HepG2 (cell line): ENCODE results near the gene COMP. TPM values are rescaled to one million over a fixed set of nuclear protein-coding genes. Genes with fewer than 3 reads are reported as not detected.

Experiments
- CREB1 ChIP-seq, 2 experiments: fragments of 450-650 bp in 1 of 2; IDR thresholded peaks; 2 replicates each; pipeline ENCODE4 v1.6.1; 2016 to 2017; ENCODE audit warnings: control low read depth in 1 of 2, mild to moderate bottlenecking in 1 of 2, missing compliant biosample characterization in 1 of 2, missing genetic modification characterization in 1 of 2
- FOSL1 ChIP-seq: sonication (generic); formaldehyde crosslinking; IDR thresholded peaks from 2 replicates; pipeline ENCODE4 v1.9.0; 2021; ENCODE audit warnings: missing genetic modification reagents, borderline replicate concordance
- FOXC1 ChIP-seq: sonication (generic); formaldehyde crosslinking; IDR thresholded peaks from 2 replicates; pipeline ENCODE4 v1.8.0; 2022; ENCODE audit warnings: mild to moderate bottlenecking, missing genetic modification reagents, borderline replicate concordance
- GATAD1 ChIP-seq: IDR thresholded peaks from 2 replicates; pipeline ENCODE4 v1.6.1; 2016; ENCODE audit warnings: missing genetic modification reagents, missing compliant biosample characterization
- NFYC ChIP-seq: IDR thresholded peaks from 2 replicates; pipeline ENCODE4 v1.6.1; 2016; ENCODE audit warnings: missing genetic modification reagents, missing compliant biosample characterization
- POLR2AphosphoS2 ChIP-seq: IDR thresholded peaks from 2 replicates; pipeline ENCODE4 v1.6.1; 2011; ENCODE audit warnings: low read depth, low read length, improper control_type of control experiment
- RARA ChIP-seq: IDR thresholded peaks from 2 replicates; pipeline ENCODE4 v1.6.1; 2016; ENCODE audit warnings: missing genetic modification reagents, missing compliant biosample characterization
- RXRB ChIP-seq: IDR thresholded peaks from 2 replicates; pipeline ENCODE4 v1.6.1; 2016; ENCODE audit warnings: borderline replicate concordance, missing genetic modification reagents, missing compliant biosample characterization
- ZNF282 ChIP-seq: fragments of 450-650 bp; IDR thresholded peaks from 2 replicates; pipeline ENCODE4 v1.6.1; 2018; ENCODE audit not compliant: partially characterized antibody
- ZNF616 ChIP-seq: sonication (generic); formaldehyde crosslinking; IDR thresholded peaks from 2 replicates; pipeline ENCODE4 v1.5.0; 2020; ENCODE audit warnings: low read depth, mild to moderate bottlenecking, missing genetic modification reagents
- ZNF746 ChIP-seq: sonication (generic); formaldehyde crosslinking; IDR thresholded peaks from 2 replicates; pipeline ENCODE4 v1.8.0; 2022; ENCODE audit warnings: mild to moderate bottlenecking, missing genetic modification reagents
- polyA plus RNA-seq, 8 experiments: library from polyadenylated mRNA; depleted of rRNA in 3 of 8; stranded (reverse) in 7 of 8; unstranded in 1 of 8; fragments of >200 nt; fragmentation: Illumina TruSeq in 4 of 8; extraction: Trizol in 4 of 8; gene quantifications; 2 replicates each; pipeline versions ENCODE4 v1.2.1 to v1.2.3, GENCODE V29; 2011 to 2016; ENCODE audit warnings: low read depth in 4 of 8, missing spikeins in 1 of 8, mixed read lengths in 1 of 8; ENCODE audit not compliant: insufficient read depth in 1 of 8
- total RNA-seq, 5 experiments: library from RNA; depleted of rRNA; stranded (reverse); fragments of >200 nt; fragmentation: Illumina TruSeq; extraction: Trizol; gene quantifications; 2 replicates each; pipeline ENCODE4 v1.2.3, GENCODE V29; 2016; ENCODE audit warnings: low read depth in 1 of 5
- TF ChIP-seq, protein P1 (sequence below), 2 experiments: fragments of 450-650 bp in 1 of 2; sonication (generic) in 1 of 2; formaldehyde crosslinking; IDR thresholded peaks; 2 replicates each; pipeline versions ENCODE4 v1.5.0 to v1.8.0; 2020 to 2022; ENCODE audit warnings: mild to moderate bottlenecking in 1 of 2, missing genetic modification reagents in 1 of 2
- TF ChIP-seq, protein P2 (sequence below): fragments of 450-650 bp; IDR thresholded peaks from 2 replicates; pipeline ENCODE4 v1.6.1; 2016
- TF ChIP-seq, protein P3 (sequence below): IDR thresholded peaks from 2 replicates; pipeline ENCODE4 v1.6.1; 2016; ENCODE audit warnings: control low read depth
- TF ChIP-seq, protein P4 (sequence below): sonication (generic); formaldehyde crosslinking; IDR thresholded peaks from 2 replicates; pipeline ENCODE4 v1.4.0; 2020; ENCODE audit warnings: missing genetic modification reagents, borderline replicate concordance
- TF ChIP-seq, protein P5 (sequence below): sonication (generic); formaldehyde crosslinking; IDR thresholded peaks from 2 replicates; pipeline ENCODE4 v1.8.0; 2022; ENCODE audit warnings: mild to moderate bottlenecking, missing genetic modification reagents, moderate library complexity
- TF ChIP-seq, protein P6 (sequence below): conservative IDR thresholded peaks from 2 replicates; pipeline ENCODE4 v1.6.1; 2018; ENCODE audit warnings: missing genetic modification reagents

COMP gene
- total and polyA plus RNA-seq, 2 of the 13 experiments (the other 11 are each of a cell fraction or from before 2014, with no cell fraction given): 0.04 to 0.13 TPM

DNA sequence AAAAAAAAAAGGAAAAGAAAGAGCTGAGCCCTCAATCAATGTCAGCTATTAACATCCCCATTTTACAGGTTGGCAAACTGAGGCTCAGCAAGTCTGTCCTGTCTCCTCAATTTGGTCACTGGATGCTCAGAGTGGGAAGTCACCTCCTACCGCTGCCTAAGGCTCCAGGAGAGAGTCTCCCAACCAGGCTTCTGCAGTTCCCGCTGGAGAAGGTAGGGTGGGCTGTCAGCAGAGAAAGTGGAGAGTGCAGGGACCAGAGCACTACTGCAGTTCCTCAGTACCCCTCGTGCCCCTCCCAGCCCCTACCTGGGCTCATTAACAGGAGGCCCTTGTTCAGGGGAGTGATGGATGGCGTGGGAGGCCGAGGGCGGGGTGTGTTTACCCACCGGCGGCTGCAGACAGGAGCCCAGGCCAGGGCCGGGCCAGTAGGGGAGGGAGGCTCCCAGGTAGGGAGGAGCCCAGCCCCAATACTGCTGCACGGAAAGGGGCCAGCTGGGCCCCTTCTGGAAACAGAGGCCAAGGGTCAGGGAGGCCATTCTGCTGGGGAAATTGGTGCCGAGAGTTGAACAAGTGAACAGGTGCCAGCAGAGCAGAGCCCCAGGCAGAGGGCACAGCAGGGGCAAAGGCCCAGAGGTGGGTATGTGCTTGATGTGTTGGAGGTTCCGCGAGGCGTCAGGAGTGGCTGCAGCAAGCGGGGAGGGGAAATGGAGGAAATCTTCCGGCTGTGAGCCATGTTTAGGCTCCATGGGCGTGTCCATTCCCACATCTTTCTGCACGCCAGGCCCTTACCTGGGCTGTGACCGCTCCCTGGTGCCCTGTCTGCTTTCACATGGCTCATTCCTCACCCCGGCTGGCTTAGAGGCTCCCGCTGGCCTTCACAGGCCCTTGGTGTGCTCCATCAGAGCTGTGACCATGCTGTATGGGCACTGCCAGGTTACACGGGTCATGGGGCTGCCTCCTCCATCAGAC, 7.6 kb upstream of the COMP start (continued):
- TF ChIP-seq, protein P1, sequence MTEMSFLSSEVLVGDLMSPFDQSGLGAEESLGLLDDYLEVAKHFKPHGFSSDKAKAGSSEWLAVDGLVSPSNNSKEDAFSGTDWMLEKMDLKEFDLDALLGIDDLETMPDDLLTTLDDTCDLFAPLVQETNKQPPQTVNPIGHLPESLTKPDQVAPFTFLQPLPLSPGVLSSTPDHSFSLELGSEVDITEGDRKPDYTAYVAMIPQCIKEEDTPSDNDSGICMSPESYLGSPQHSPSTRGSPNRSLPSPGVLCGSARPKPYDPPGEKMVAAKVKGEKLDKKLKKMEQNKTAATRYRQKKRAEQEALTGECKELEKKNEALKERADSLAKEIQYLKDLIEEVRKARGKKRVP (CRISPR knock-in tag; IDR thresholded peaks at IDR 0.05): no peak
- TF ChIP-seq FOXC1 (peak; percentile 61; the same call in 1 of the 2 replicates), NFYC (no peak), FOSL1 (CRISPR knock-in tag) (no peak), POLR2AphosphoS2 (no peak), ZNF746 (CRISPR knock-in tag) (peak; percentile 54; the same call in 1 of the 2 replicates), RXRB (CRISPR knock-in tag) (peak; percentile 68; the same call in 1 of the 2 replicates), RARA (CRISPR knock-in tag) (peak; percentile 61), ZNF616 (CRISPR knock-in tag) (no peak), GATAD1 (CRISPR knock-in tag) (no peak), ZNF282 (no peak), CREB1 (IDR thresholded peaks at IDR 0.05) (no peak), CREB1 (CRISPR knock-in tag; IDR thresholded peaks at IDR 0.05) (peak; percentile 42; the same call in 1 of the 2 replicates)
- TF ChIP-seq, protein P2, sequence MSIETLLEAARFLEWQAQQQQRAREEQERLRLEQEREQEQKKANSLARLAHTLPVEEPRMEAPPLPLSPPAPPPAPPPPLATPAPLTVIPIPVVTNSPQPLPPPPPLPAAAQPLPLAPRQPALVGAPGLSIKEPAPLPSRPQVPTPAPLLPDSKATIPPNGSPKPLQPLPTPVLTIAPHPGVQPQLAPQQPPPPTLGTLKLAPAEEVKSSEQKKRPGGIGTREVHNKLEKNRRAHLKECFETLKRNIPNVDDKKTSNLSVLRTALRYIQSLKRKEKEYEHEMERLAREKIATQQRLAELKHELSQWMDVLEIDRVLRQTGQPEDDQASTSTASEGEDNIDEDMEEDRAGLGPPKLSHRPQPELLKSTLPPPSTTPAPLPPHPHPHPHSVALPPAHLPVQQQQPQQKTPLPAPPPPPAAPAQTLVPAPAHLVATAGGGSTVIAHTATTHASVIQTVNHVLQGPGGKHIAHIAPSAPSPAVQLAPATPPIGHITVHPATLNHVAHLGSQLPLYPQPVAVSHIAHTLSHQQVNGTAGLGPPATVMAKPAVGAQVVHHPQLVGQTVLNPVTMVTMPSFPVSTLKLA: no peak
- TF ChIP-seq, protein P3, sequence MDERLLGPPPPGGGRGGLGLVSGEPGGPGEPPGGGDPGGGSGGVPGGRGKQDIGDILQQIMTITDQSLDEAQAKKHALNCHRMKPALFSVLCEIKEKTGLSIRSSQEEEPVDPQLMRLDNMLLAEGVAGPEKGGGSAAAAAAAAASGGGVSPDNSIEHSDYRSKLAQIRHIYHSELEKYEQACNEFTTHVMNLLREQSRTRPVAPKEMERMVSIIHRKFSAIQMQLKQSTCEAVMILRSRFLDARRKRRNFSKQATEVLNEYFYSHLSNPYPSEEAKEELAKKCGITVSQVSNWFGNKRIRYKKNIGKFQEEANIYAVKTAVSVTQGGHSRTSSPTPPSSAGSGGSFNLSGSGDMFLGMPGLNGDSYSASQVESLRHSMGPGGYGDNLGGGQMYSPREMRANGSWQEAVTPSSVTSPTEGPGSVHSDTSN: no peak
- TF ChIP-seq, protein P4, sequence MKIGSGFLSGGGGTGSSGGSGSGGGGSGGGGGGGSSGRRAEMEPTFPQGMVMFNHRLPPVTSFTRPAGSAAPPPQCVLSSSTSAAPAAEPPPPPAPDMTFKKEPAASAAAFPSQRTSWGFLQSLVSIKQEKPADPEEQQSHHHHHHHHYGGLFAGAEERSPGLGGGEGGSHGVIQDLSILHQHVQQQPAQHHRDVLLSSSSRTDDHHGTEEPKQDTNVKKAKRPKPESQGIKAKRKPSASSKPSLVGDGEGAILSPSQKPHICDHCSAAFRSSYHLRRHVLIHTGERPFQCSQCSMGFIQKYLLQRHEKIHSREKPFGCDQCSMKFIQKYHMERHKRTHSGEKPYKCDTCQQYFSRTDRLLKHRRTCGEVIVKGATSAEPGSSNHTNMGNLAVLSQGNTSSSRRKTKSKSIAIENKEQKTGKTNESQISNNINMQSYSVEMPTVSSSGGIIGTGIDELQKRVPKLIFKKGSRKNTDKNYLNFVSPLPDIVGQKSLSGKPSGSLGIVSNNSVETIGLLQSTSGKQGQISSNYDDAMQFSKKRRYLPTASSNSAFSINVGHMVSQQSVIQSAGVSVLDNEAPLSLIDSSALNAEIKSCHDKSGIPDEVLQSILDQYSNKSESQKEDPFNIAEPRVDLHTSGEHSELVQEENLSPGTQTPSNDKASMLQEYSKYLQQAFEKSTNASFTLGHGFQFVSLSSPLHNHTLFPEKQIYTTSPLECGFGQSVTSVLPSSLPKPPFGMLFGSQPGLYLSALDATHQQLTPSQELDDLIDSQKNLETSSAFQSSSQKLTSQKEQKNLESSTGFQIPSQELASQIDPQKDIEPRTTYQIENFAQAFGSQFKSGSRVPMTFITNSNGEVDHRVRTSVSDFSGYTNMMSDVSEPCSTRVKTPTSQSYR (CRISPR knock-in tag): no peak
- TF ChIP-seq, protein P5, sequence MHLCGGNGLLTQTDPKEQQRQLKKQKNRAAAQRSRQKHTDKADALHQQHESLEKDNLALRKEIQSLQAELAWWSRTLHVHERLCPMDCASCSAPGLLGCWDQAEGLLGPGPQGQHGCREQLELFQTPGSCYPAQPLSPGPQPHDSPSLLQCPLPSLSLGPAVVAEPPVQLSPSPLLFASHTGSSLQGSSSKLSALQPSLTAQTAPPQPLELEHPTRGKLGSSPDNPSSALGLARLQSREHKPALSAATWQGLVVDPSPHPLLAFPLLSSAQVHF (CRISPR knock-in tag): no peak
- TF ChIP-seq, protein P6, sequence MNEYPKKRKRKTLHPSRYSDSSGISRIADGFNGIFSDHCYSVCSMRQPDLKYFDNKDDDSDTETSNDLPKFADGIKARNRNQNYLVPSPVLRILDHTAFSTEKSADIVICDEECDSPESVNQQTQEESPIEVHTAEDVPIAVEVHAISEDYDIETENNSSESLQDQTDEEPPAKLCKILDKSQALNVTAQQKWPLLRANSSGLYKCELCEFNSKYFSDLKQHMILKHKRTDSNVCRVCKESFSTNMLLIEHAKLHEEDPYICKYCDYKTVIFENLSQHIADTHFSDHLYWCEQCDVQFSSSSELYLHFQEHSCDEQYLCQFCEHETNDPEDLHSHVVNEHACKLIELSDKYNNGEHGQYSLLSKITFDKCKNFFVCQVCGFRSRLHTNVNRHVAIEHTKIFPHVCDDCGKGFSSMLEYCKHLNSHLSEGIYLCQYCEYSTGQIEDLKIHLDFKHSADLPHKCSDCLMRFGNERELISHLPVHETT (CRISPR knock-in tag): no peak
